Measurements from ENCODE around the gene LHPP.
"Not testable (repeated sequence)": the region's sequence is repeated elsewhere in the genome, so short reads cannot be mapped to it uniquely, and the experiment has no call there.

LHPP gene

DNA sequence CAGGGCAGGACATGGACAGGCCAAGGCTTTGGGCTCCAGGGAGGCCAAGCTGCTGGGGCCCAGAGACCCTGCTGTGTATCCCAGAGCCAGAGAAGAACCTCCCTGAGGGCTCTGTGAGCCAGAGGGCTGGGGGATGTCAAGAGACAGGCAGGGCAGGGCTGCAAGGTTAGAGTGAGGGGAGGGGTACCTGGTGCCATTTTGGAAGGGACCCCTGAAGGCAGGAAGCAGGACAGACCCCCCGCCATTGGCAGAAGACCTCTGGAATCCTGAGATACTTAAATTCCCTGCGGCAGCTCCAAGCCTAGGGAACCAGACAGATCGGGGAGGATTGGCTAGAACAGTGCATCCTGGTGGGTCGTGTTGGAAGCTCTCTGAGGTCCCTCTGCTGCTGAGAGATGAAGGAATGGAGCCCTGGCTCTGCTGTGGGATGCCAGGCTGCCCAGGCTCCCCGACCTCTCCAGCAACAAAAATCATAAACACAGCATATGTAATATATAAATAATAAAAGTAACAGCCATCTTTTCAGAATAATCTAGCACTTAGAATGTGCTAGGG is 75.0 kb downstream of the LHPP start:
- DNase-seq (ENCODE audit: low read depth in 2 of 2): no peak

DNA sequence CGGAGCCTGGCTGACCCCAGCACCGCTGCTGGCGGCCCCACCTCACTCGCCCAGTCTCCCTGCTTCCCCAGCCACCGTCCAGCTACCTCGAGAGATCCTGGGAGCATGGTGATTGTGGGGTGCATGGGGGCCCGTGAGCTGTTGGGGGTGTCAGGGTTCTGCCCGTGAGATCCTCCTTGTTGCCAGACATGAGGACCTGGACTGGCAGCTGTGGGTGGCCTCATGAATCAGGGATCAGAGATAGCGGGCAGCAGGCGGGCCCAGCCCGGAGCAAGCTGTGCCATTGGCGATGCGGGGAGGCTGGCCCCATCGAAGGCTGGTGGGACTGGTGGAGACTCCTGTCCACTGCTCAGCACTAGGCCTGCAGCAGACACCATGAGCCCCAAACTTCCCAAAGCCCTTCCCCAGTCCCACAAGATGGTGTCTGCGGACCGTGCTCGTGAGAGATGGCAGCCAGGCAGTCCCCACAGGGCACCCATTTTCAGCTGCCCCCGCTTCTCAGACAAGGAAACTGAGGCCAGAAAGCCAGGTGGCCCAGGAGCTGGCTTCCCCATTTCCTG is 75.6 kb downstream of the LHPP start:
- no peak for DNase-seq (ENCODE audit: low read depth in 2 of 2)

DNA sequence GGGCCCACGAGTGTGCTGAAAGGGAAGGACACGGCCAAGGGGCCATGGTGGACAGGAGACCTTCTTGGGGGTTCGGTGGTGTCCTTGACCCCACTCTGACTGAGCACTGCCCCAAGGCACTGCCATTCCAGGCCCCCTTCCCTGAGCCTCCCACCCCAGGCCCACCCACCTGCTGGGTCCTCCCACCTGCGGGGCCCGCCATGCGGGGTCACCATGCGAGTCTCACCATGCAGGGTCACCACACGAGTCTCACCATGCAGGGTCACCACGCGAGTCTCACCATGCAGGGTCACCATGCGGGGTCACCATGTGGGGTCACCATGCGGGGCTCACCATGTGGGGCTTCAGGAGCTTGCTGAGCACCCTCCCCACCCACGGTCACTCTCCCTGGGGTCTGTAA is 76.3 kb downstream of the LHPP start:
- DNase-seq (ENCODE audit: low read depth in 2 of 2): no peak

DNA sequence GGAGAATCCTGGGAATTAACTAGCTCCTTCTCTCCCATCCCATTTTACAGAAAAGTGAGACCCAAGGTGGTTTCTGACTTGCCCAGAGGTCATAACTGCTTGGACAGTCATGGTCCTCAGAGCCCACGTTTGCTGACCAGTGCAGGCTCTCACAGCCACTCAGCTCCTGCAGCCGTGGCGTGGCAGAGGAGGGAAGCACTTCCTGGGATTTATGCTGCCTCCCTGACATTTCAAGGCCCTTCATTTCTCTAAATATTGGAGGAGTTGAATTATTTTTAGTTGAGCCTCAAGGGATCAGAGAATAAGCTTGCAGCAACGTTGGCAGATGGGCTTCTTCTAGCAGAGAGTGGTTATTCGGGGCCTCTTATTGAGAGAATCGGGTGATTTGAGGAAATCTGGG is 77.1 kb downstream of the LHPP start:
- DNase-seq (ENCODE audit: low read depth in 2 of 2): no peak

DNA sequence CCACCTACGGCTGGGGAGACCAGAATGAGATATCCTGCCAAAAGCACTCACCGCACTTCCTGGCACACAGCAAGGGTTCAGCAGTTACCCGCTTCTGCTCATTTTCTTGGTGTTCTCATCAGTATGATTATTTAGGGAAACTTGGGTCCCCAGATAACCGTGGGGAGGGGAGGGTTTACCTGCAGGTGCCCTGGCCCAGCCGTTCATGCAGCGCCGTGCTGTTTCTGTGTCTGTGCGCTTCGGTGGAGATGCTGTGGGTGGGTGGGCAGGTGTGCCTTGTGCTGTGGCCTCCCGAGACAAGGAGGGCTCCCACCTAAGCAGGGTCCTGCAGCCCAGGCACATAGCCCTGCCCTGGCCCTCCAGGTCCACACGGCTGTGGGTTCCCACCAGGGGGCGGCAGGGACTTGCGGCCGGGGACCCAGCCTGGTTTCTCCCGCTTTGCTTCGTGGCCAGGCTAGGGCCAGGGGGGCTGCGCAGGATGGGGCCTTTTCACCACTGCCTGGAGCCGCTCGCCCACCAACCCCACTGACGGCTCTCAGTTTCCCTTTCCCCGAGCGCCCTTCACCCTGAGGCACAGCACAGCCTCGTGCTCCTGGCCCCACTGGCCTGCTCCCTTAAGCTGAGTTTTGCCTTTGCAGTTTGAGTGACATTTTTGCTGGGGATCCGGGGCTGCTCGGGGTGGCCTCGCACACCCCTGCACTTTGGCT is 78.5 kb downstream of the LHPP start:
- peak; percentile 52 to 56 for DNase-seq (ENCODE audit: low read depth in 2 of 2)

DNA sequence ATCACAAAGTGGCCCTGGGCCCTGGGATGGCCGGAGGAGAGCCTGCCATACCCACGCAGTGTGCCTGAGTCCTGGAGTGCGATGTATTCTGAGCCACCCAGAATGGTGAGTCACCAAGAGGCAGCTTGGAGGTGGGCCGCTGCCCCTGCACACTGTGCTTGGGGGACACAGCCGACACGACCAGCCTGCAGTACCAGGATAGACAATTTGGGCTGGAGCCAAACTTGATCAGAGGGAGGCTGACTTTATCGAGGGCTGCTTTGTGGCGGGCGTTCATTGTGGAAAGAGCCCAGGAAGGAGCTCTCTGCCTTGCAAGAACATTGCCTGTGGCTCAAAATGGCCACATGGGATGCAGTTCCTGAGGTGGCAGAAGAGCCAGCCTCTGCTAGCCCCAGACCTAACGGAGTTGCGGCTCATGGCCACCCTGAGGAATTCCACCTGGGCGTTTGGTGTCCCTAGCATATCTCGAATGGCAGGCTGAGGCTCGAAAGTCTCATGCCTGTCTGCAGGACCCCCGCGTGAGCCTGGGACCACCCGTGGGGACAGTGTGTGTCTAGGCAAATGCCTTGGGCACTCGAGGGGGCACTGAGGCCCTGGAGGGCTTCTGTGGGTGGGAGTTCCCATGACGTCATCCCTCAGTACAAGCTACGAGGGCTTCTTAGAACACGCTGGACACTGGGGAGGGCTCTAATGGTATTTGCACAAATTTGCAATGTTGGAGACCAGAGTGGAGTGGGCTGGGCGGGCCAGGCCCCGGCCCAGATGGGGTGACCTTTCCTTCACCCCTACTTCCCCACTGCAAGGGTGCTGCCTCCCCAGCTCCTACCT is 79.7 kb downstream of the LHPP start:
- no peak for DNase-seq (ENCODE audit: low read depth in 2 of 2)

DNA sequence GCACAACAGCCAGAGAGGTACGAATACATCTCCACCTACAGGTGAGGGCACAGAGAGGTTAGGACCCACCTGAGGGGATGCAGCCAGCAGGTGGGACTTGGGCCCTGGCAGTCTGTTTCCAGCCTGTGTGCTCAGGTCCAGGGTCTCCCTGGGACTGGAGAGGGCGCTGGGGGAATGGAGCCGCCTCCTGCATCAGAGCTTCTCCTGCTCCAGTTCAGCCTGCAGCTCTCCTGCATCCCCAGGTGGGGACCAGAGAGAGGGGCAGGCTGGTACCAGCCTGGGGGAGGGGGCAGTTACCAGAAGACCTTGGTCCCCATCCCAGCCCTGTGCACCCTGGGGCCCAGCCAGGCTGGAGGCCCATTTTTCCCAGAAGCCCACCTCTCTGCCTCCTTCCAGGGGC is 80.7 kb downstream of the LHPP start:
- no peak for DNase-seq (ENCODE audit: low read depth in 2 of 2)

DNA sequence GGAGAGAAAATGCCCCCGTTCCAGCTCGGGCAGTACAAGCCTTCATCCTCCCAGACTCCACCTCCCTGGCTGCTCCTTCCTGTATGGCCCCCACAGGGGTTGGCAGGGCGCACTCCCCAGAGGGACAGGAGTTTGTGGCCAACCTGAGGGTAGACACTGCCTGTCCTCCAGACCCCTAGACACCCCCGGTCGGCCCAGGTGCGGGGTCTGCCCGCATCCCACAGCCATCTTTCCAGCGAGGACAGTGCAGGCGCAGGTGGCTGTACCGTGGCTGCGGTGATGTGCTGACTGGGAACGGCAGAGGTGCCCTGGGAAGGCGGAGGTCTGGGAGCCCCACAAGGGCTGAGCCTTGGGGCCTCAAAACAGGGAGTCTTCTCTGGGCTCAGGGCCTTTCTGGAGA is 81.5 kb downstream of the LHPP start:
- DNase-seq (ENCODE audit: low read depth in 2 of 2): no peak

DNA sequence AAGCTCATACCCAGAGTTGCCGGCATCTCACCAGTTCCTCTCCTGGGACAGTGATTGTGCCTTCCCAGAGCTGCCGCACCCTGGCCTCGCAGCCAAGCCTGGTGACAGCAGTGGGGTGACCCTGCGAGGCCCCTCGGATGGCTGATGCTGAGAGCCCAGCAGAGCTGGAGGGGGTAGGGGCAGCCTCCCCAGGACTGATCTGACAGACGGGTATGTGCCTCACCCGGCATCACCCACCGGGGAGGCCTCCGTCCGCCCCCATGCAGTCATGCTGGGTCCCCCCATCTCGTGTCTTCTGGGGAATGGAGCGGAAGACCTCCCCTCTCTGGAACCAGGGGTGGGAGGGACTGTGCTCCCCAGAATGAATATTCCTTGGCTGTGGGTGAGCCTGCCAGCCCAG is 82.3 kb downstream of the LHPP start:
- no peak for DNase-seq (ENCODE audit: low read depth in 2 of 2)

DNA sequence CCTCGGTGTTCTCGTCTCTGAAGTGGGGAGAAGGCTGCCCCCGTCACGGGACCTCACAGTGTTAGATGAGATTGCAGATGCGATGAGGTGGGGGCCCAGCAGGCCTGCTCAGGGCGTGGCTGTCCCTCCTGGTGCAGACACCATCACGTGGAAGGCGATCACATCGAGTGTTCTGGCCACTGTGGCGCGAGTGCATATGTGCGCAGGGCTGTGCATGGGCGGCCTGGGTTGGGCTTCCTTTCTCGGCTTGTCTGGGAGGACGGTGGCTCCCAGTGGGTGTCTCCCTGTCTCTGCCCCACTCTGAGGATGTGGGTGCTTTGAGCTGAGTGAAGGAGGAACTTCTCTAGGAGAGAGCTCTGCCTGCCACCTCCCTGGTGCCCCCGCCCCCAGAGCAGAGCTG is 83.1 kb downstream of the LHPP start:
- no peak for DNase-seq (ENCODE audit: low read depth in 2 of 2)

DNA sequence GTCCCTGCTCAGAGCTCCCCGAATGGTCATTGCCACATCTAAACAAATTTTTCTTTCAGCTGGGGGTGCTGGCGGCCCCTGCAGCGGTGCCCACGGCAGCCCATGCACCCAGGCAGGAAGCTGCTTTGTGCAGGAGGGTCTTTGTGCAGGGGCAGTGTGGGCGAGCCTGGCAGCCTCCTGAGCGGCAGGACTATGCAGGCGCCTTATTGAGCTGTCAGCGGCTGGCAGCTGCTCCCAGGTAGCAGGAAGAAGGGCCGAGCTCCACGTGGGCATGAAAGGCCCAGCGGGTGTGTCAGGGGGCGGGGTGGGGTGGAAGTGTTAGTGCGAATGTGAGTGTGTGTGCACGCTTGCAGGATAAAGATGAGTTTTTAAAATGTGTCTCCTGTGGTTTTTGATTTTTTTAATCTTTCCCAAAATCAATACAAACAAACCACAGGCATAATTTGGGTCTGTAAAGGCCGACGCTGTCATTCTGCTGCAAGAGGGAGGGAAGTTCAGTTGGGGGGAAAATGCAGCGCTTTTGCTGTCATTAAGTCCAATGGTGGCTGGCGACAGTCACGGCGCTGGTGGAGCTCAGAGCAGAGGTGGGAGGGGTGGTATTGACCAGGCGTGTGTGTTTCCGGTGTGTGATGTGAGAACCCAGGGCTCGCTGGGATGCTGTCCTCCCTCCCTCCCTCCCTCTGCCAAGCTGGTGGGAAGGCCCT is 83.9 kb downstream of the LHPP start:
- no peak for DNase-seq (ENCODE audit: low read depth in 2 of 2)

DNA sequence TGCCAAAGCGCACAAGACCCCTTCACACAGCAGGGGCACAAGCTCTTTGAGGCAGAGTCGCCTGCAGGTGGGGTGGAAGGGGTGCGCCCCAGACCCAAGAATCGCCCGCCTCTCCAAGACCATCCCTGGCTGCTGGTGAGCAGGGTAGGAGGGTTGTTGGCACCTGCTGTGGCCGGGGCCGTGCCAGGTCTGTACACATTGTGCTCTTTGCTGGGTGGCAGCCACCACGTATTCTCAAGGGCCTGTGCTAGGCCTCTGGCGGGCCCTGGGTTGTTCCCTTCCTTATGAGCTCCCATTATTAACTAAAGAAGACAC is 84.4 kb downstream of the LHPP start:
- no peak for DNase-seq (ENCODE audit: low read depth in 2 of 2)

DNA sequence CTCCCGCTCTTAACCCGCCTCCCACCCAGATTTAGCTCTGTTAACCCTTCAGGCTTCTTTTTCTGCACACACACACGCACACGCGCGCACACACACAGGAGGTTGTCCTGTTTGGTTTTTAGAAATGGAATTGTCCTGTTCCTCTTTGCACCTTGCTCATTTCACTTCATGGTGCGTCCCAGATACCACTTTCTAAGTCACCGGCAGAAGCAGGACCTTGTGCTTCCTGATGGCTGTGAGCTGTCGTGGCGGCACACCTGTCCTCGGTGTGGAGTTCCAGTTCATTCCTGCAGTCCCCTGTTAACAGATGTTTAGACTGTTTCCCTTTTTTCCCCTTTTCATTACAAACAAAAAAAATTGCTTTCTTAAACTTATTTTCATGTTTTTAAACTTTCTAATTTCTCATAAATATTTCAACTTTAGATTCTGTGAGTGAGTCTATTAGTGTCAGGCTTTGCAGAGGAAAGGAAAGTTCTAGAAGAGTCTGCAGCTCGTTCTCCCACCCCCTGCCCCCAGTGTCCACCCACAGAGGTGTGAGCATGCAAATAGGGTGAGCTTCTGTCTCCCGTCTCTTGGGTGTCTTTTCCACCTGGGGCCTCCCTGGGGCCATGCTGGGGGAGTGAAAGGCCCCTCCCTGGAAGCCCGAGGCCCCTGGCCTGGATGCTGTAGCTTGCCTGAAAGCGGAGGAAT is 85.5 kb downstream of the LHPP start:
- DNase-seq (ENCODE audit: low read depth in 2 of 2): no peak

DNA sequence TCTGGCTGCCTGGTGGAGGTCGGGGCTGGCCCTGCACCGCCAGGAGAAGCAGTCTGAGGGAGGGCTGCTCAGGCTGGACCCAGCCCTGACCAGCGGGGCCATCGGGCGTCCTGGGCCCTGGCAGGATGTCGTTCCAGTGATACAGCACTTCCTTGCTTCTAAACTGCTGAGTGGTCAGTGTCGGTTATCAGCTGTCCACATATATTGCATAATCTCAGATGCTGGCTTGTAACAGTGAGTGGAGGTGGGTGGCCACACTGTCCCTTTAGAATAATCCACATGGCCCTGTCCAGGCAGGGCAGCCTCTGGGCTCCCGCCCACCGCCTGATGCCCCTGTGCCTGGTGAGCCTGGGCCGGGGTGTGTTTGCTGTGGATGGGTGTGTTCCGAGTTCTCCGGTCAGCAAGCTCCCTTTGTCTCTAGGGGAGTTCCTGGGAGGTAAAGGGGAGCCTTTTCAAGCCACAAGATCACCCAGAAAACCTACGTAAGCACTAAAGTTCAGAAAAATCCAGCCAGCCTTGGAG is 86.1 kb downstream of the LHPP start:
- no peak for DNase-seq (ENCODE audit: low read depth in 2 of 2)

DNA sequence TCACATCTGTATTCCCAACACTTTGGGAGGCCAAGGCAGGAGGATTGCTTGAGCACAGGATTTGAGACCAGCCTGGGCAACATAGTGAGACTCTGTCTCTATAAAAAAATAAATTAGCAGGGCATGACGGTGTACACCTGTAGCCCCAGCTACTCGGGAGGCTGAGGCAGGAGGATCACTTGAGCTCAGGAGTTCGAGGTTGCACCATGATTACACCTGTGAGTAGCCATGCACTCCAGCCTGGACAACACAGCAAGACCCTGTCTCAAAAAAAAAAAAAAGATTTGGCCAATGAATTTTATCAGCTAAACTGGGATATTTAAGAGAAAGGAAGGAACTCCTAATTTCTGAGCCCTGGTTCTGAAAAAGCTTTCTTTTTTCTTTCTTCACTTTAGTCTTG is 87.5 kb downstream of the LHPP start:
- not testable (repeated sequence) for DNase-seq (ENCODE audit: low read depth in 2 of 2)

DNA sequence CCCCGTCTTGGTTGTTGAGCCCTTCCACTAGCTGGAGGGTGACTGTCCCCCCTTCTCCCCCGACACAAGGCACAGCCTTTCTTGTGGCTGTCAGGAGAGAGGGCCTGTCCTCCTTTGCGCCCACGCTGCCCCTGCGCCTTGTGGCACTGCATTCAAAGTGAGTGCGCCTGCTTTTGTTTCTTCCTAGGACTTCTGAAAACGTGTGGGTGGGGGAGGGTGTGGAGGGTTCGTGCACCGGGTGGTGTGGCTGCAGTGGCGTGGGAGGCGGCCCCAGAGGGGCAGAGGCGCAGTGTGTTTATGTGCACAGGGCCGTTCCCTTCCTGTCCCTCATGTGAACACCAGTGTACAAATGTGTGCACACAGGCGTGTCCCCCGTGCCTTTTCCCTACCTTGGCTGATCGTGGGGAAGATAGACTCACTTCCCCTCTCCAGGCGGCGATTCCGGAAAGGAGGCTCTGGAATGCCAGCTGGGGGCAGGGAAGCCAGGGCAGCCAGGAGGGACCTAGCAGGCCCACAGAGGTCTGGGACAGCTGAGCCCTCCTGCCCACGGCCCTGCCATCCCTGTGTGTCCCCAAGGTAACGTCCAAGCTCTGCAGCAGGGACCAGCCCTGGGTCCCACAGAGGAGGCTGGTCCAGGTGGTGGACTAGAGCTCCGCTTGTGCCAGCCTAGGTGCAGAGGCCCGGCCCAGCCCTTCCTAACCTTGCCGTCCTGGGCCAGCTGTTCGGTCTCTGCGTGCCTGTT is 88.8 kb downstream of the LHPP start:
- no peak for DNase-seq (ENCODE audit: low read depth in 2 of 2)

DNA sequence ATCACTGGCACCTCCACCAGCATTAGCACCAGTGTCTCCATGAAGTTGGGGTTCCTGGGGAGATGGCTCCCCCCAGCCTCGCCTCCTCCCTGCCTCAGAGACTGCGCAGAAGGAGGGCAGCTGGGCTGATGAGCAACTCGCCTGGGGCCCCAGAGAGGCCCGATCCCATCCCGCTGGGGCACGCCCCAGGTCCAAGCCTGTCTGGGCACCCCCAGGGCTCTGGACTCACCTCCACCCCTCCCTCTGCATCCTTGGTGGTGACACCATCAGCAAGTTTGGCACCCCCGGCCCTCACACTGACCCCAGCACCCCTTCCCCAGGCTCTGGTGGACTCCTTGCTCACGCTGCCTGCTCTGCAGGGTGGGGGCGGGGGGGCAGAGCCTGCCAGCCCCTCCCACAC is 89.5 kb downstream of the LHPP start:
- no peak for DNase-seq (ENCODE audit: low read depth in 2 of 2)

DNA sequence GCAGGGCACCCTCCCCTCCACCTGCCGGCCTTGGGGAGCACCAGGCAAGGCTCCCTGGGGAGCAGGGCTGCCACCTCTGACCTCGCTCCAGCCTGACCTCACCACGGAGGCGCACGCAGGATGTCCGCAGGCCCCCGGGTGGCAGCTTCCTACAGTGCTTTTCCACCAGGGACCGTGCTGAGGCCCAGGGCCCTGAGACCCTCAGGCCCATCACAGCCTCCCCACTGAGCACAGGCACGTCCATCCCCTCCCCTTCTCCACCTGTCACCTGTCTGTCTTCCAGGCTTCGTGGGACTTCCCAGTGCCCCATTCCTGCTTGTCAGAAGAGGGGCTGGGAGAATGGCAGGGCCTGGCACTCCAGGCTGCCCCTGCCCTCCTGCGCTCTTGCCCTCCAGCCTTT is 90.1 kb downstream of the LHPP start:
- no peak for DNase-seq (ENCODE audit: low read depth in 2 of 2)

DNA sequence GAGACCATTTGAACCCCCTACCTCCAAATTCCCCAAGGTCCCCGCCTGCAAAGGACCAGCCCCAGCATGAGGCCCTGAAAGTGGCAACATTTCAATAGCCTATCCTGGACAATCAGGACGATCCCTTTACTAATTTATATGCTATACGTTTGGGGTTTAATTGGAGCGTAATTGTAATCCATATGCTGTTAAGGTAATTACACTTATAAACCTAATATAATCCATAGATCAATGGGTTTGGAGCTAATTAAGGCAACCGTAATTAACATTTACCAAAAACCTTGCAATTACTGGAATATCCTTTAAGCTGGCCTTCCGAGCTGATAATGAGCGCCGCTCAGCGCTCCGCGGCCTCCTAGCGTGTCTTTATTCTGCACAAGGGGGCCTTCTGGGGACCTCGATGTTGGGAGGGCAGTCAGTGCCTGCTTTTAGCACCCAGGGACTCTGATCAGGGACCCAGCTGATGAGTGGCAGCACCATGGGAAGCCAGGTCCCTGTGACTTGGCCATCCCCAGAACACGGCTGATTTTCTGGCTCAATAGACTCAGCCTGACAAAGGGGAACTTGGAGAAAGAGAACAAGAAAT is 91.2 kb downstream of the LHPP start:
- no peak for DNase-seq (ENCODE audit: low read depth in 2 of 2)

DNA sequence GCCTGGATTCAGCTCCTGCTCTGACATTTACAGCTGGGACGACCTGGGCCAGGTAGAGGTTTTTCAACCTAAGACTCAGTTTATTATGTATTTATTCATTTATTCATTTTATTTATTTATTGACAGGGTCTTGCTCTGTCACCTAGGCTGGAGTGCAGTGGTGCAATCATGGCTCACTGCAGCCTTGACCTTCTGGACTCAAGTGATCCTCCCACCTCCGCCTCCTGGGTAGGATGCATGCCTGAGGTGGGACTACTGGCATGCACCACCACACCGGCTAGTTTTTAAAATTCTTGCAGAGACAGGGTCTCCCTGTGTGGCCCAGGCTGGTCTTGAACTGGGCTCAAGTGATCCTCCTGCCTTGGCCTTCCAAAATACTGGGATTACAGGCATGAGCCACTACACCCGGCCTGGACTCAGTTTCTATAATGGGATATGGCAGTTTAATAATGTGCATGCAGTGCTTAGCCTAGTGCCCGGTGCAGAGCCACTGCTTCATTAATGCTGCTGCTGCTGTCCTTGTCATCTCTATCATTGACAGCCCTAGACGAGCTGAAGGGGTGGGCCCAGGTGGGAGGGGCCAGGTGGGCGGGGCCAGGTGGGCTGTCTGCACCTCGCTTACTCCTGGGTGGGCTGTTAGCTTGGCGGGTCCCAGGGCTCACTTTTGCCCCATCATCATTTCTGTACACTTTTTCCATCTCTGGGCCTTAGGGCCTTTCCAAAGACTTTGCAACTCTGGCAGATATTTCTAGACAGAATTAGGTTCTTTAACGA is 92.6 kb downstream of the LHPP start:
- no peak for DNase-seq (ENCODE audit: low read depth in 2 of 2)
